SU-DHL-6 (cell line): ENCODE data around the gene NID1.

ENCODE experiments used
- H2AFZ ChIP-seq: fragments of 200-600 bp; sonication (generic); 2 replicates; pipeline ENCODE4 v1.6.1; 2014; ENCODE audit warnings: low read depth, mild to moderate bottlenecking, moderate library complexity, mixed read lengths, antibody characterized with exemption, low read length; ENCODE audit not compliant: severe bottlenecking
- H3F3A ChIP-seq: fragments of 200-600 bp; shearing (Covaris generic); 2 replicates; pipeline ENCODE4 v1.6.0; 2016; ENCODE audit warnings: antibody characterized with exemption, mild to moderate bottlenecking; ENCODE audit not compliant: insufficient read depth
- H3K27ac ChIP-seq: fragments of 200-600 bp; sonication (generic); 2 replicates; pipeline ENCODE4 v1.5.1; 2016; ENCODE audit warnings: low read depth, mild to moderate bottlenecking, low read length, moderate library complexity, mixed read lengths
- H3K27me3 ChIP-seq: fragments of 200-600 bp; sonication (generic), shearing (Covaris generic); 2 replicates; pipeline ENCODE4 v1.6.0; 2014; ENCODE audit warnings: mild to moderate bottlenecking, low read length
- H3K36me3 ChIP-seq: fragments of 200-600 bp; sonication (generic); 2 replicates; pipeline ENCODE4 v1.6.1; 2014; ENCODE audit warnings: mild to moderate bottlenecking, low read length, mixed read lengths
- H3K4me2 ChIP-seq: fragments of 300-600, 200-600 bp; shearing (Covaris generic), sonication (generic); 2 replicates; pipeline ENCODE4 v1.6.0; 2014; ENCODE audit warnings: low read length, low read depth, mild to moderate bottlenecking; ENCODE audit not compliant: poor library complexity, severe bottlenecking
- H3K4me3 ChIP-seq: fragments of 200-600 bp; sonication (generic); 2 replicates; pipeline ENCODE4 v1.5.1; 2014; ENCODE audit warnings: antibody characterized with exemption, low read length, mild to moderate bottlenecking, mixed read lengths; ENCODE audit not compliant: insufficient read depth, poor library complexity, severe bottlenecking
- H3K79me2 ChIP-seq: fragments of 200-600 bp; sonication (generic); 2 replicates; pipeline ENCODE4 v1.6.1; 2014; ENCODE audit warnings: mild to moderate bottlenecking, low read length, moderate library complexity; ENCODE audit not compliant: insufficient read depth
- H3K9ac ChIP-seq: fragments of 200-600 bp; sonication (generic); 2 replicates; pipeline ENCODE4 v1.7.0; 2014; ENCODE audit warnings: mild to moderate bottlenecking, low read length
- H3K9me2 ChIP-seq: fragments of 200-600 bp; sonication (generic); replicated peaks from 2 replicates; pipeline ENCODE4 v1.6.1; 2014; ENCODE audit warnings: low read length; ENCODE audit not compliant: insufficient read depth
- H3K9me3 ChIP-seq: fragments of 200-600 bp; sonication (generic); 2 replicates; pipeline ENCODE4 v1.6.1; 2014; ENCODE audit warnings: low read length, mixed read lengths; ENCODE audit not compliant: insufficient read depth
- H4K20me1 ChIP-seq: fragments of 200-600 bp; sonication (generic); 2 replicates; pipeline ENCODE4 v1.6.1; 2014; ENCODE audit warnings: low read depth, mild to moderate bottlenecking, antibody characterized with exemption, low read length, moderate library complexity, mixed read lengths
- EZH2phosphoT487 ChIP-seq: fragments of 200-600 bp; sonication (generic), shearing (Covaris generic); conservative IDR thresholded peaks from 2 replicates; pipeline ENCODE4 v1.6.1; 2018; ENCODE audit warnings: mild to moderate bottlenecking, antibody characterized with exemption, low read length, moderate library complexity, mixed read lengths
- TF ChIP-seq, protein P1 (sequence below): fragments of 200-600 bp; sonication (generic); IDR thresholded peaks from one replicate; pipeline ENCODE4 v1.5.1; 2017; ENCODE audit warnings: antibody characterized with exemption, mild to moderate bottlenecking, low read length, moderate library complexity; ENCODE audit not compliant: insufficient read depth, poor library complexity, severe bottlenecking

The NID1 gene

DNA sequence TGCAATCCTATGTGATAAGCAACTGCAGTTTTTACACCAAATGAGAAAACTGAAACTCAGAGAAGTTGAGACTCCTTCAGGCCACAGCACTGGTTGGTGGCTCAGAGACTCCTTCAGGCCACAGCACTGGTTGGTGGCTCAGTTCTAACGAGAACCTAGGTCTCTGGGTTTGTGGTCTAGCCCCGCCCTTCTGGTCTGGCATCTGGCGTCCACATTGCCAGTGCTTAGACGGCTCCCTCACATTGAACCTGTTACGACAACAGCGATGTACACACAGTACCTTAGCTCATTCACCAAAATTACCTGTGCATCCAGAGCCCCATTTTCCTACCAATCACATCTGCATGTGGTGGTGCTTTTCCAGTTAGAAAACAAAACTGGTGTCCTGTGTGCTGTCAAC lies 66.1 kb downstream of the NID1 start:
- Histone ChIP-seq H3K27me3 (no peaks in the 10 kb centered on the region), H2AFZ (no peak overlapping the region), H3F3A (no peaks in the 10 kb centered on the region), H3K9ac (no peak overlapping the region), H4K20me1 (no peaks in the 10 kb centered on the region), H3K9me2 (no peaks in the 10 kb centered on the region), H3K9me3 (no peaks in the 10 kb centered on the region), H3K79me2 (no peaks in the 10 kb centered on the region), H3K27ac (no peak overlapping the region), H3K4me2 (no peak overlapping the region), H3K36me3 (no peaks in the 10 kb centered on the region), H3K4me3 (no peak overlapping the region)
- no peak for TF ChIP-seq EZH2phosphoT487
- TF ChIP-seq, protein P1, sequence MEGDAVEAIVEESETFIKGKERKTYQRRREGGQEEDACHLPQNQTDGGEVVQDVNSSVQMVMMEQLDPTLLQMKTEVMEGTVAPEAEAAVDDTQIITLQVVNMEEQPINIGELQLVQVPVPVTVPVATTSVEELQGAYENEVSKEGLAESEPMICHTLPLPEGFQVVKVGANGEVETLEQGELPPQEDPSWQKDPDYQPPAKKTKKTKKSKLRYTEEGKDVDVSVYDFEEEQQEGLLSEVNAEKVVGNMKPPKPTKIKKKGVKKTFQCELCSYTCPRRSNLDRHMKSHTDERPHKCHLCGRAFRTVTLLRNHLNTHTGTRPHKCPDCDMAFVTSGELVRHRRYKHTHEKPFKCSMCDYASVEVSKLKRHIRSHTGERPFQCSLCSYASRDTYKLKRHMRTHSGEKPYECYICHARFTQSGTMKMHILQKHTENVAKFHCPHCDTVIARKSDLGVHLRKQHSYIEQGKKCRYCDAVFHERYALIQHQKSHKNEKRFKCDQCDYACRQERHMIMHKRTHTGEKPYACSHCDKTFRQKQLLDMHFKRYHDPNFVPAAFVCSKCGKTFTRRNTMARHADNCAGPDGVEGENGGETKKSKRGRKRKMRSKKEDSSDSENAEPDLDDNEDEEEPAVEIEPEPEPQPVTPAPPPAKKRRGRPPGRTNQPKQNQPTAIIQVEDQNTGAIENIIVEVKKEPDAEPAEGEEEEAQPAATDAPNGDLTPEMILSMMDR, result no peak

DNA sequence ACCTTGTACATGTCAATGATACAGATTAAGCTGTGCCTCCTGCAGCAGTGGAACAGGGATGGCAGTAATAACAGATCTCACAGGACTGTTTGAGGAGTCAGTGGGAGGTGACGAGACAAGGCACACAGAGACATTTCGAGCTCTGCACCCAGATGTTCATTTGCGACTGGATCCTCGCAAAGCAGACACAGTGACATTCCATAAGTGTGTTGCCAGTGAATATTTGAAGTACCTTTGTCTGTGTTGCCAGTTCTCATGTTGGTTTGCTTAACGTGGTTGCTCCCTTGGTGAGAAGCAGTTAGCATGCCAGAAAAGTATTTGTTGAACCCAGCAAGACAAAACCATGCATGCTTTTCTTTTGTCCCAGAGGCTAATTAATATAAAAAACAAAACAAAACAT lies 67.0 kb downstream of the NID1 start:
- no peaks in the 10 kb centered on the region for H3F3A ChIP-seq
- no peaks in the 10 kb centered on the region for H3K9me2 ChIP-seq
- no peak overlapping the region for H3K9ac ChIP-seq
- no peak overlapping the region for H2AFZ ChIP-seq
- TF ChIP-seq EZH2phosphoT487, result no peak
- TF ChIP-seq, protein P1, result no peak
- H4K20me1 ChIP-seq, result no peaks in the 10 kb centered on the region
- no peak overlapping the region for H3K4me2 ChIP-seq
- no peak overlapping the region for H3K4me3 ChIP-seq
- H3K9me3 ChIP-seq, result no peaks in the 10 kb centered on the region
- H3K79me2 ChIP-seq, result no peaks in the 10 kb centered on the region
- no peak overlapping the region for H3K27ac ChIP-seq
- H3K36me3 ChIP-seq, result no peaks in the 10 kb centered on the region
- no peaks in the 10 kb centered on the region for H3K27me3 ChIP-seq

DNA sequence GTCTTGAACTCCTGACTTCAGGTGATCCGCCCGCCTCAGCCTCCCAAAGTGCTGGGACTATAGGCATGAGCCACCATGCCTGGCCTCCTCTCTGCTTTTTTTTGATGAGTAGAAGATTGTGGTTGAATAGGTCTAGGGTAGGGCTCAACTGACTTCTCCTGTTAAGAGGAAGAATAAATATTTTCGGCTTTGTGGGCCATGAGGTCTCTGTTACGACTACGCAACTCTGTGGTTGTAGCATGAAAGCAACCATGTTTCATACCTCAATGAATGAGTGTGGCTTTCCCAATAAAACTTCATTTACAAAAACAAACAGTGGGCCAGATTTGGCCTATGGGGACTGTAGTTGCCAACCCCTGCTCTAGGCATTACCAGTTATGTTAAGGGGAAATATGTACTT lies 67.8 kb downstream of the NID1 start:
- Histone ChIP-seq H3K36me3 (no peaks in the 10 kb centered on the region), H3K9me3 (no peaks in the 10 kb centered on the region), H3K9me2 (no peaks in the 10 kb centered on the region), H3F3A (no peaks in the 10 kb centered on the region), H4K20me1 (no peaks in the 10 kb centered on the region), H3K79me2 (no peaks in the 10 kb centered on the region), H3K9ac (no peak overlapping the region), H2AFZ (no peak overlapping the region), H3K27me3 (no peaks in the 10 kb centered on the region), H3K4me2 (no peak overlapping the region), H3K4me3 (no peak overlapping the region), H3K27ac (no peak overlapping the region)
- no peak for TF ChIP-seq EZH2phosphoT487
- TF ChIP-seq, protein P1, result no peak
